Mesendoderm (in vitro differentiated cells): Measurements from ENCODE around the gene SPNS3. TPM values are rescaled to one million over a fixed set of nuclear protein-coding genes. Genes with fewer than 3 reads are reported as not detected.

ENCODE experiments used
- DNase-seq: peaks from one replicate; pipeline ENCODE4 v3.0.0; 2013
- H2AK5ac ChIP-seq: 2 replicates; pipeline ENCODE4 v1.6.1; 2013; ENCODE audit warnings: low read length, inconsistent platforms
- H2BK120ac ChIP-seq: 2 replicates; pipeline ENCODE4 v1.6.1; 2013; ENCODE audit warnings: low read depth, mild to moderate bottlenecking, low read length, moderate library complexity, mixed read lengths
- H2BK15ac ChIP-seq: replicated peaks from 2 replicates; pipeline ENCODE4 v1.6.1; 2013; ENCODE audit warnings: low read depth, mild to moderate bottlenecking, moderate library complexity
- H2BK5ac ChIP-seq: 2 replicates; pipeline ENCODE4 v1.6.1; 2013; ENCODE audit warnings: low read length, inconsistent platforms
- H3K18ac ChIP-seq: 2 replicates; pipeline ENCODE4 v1.6.1; 2013; ENCODE audit warnings: mild to moderate bottlenecking, low read length, mixed read lengths
- H3K23ac ChIP-seq: one replicate; pipeline ENCODE4 v1.6.1; 2013; ENCODE audit warnings: low read length
- H3K27ac ChIP-seq: 2 replicates; pipeline ENCODE4 v1.5.1; 2013; ENCODE audit warnings: low read depth, mild to moderate bottlenecking, inconsistent platforms, low read length, moderate library complexity
- H3K27me3 ChIP-seq: 2 replicates; pipeline ENCODE4 v1.6.1; 2013; ENCODE audit warnings: low read length, control low read depth, mild to moderate bottlenecking, inconsistent platforms; ENCODE audit not compliant: insufficient read depth, poor library complexity
- H3K36me3 ChIP-seq: 2 replicates; pipeline ENCODE4 v1.6.1; 2013; ENCODE audit warnings: low read length, inconsistent platforms; ENCODE audit not compliant: control insufficient read depth, insufficient read depth
- H3K4ac ChIP-seq: one replicate; pipeline ENCODE4 v1.6.1; 2013; ENCODE audit warnings: low read depth, mild to moderate bottlenecking, low read length, moderate library complexity
- H3K4me1 ChIP-seq: 2 replicates; pipeline ENCODE4 v1.6.1; 2013; ENCODE audit warnings: low read depth, low read length, inconsistent platforms; ENCODE audit not compliant: control insufficient read depth
- H3K4me2 ChIP-seq: 2 replicates; pipeline ENCODE4 v1.6.1; 2013; ENCODE audit warnings: low read length
- H3K4me3 ChIP-seq: 2 replicates; pipeline ENCODE4 v1.5.1; 2013; ENCODE audit warnings: mild to moderate bottlenecking, low read length
- H3K56ac ChIP-seq: one replicate; pipeline ENCODE4 v1.6.1; 2013; ENCODE audit warnings: low read length
- H3K79me1 ChIP-seq: 2 replicates; pipeline ENCODE4 v1.6.1; 2013; ENCODE audit warnings: low read length, inconsistent platforms
- H3K79me2 ChIP-seq: 2 replicates; pipeline ENCODE4 v1.6.1; 2013; ENCODE audit warnings: mild to moderate bottlenecking, low read length; ENCODE audit not compliant: control insufficient read depth, insufficient read depth
- H3K9ac ChIP-seq: 2 replicates; pipeline ENCODE4 v1.6.1; 2013; ENCODE audit warnings: low read length, inconsistent platforms
- H4K5ac ChIP-seq: one replicate; pipeline ENCODE4 v1.6.1; 2013; ENCODE audit warnings: low read length
- H4K8ac ChIP-seq: one replicate; pipeline ENCODE4 v1.6.1; 2013; ENCODE audit warnings: low read depth, mild to moderate bottlenecking, control low read depth, low read length, moderate library complexity
- WGBS: extraction: QIAGEN DNeasy Blood & Tissue Kit; methylation state at CpG from one replicate; pipeline ENCODE4 v1.1.7; 2013; ENCODE audit warnings: low lambda C conversion rate, missing lambda C conversion rate; ENCODE audit not compliant: insufficient coverage; ENCODE audit errors: extremely low coverage; 5-methylcytosine and 5-hydroxymethylcytosine counted together
- polyA plus RNA-seq, 2 experiments: library from polyadenylated mRNA; stranded (reverse); fragments of 200-250 nt; gene quantifications; one replicate each; pipeline ENCODE4 v1.2.3, GENCODE V29; 2013

SPNS3 gene
- polyA plus RNA-seq (2013, experiment 1 of 2), result 0.10 TPM
- 0.06 TPM for polyA plus RNA-seq (2013, experiment 2 of 2)

- no peak within 1 kb of the TSS for H4K8ac ChIP-seq
- H4K5ac ChIP-seq, result no peak within 1 kb of the TSS
- H3K9ac ChIP-seq, result no peak within 1 kb of the TSS
- no peak within 1 kb of the TSS for H3K23ac ChIP-seq
- no peak within 1 kb of the TSS for H2AK5ac ChIP-seq
- H2BK15ac ChIP-seq, result no peak within 1 kb of the TSS
- H3K56ac ChIP-seq, result no peak within 1 kb of the TSS
- H3K4me1 ChIP-seq, result no peaks in the 10 kb centered on the region
- H3K18ac ChIP-seq, result no peak within 1 kb of the TSS
- WGBS, result no CpG with 5 or more reads among the region's 13 CpGs
- H3K27me3 ChIP-seq, result no peaks in the 10 kb centered on the region
- no peak within 1 kb of the TSS for H3K27ac ChIP-seq
- no peak within 1 kb of the TSS for H3K4me3 ChIP-seq
- DNase-seq, result no peak
- H3K4ac ChIP-seq, result no peak within 1 kb of the TSS
- H2BK5ac ChIP-seq, result no peak within 1 kb of the TSS
- H3K4me2 ChIP-seq, result no peak within 1 kb of the TSS
- no peaks in the 10 kb centered on the region for H3K79me2 ChIP-seq
- H2BK120ac ChIP-seq, result no peak within 1 kb of the TSS
- H3K36me3 ChIP-seq, result no peaks in the 10 kb centered on the region
- H3K79me1 ChIP-seq, result no peaks in the 10 kb centered on the region
Measured at GRCh38 chr17:4433515-4434031, at the start of gene SPNS3. Gene SPNS3 (plus strand): TSS chr17:4433940. CDS start chr17:4433968, 28 bp downstream.

- H4K5ac ChIP-seq, result no peak overlapping the region
- H3K18ac ChIP-seq, result no peak overlapping the region
Measured at GRCh38 chr17:4386406-4386805, 47.3 kb upstream of the SPNS3 start.

GRCh38 chr17:4387137-4387536 lies 46.6 kb upstream of the SPNS3 start:
- WGBS, result no CpG with 5 or more reads among the region's 5 CpGs
- Histone ChIP-seq H2BK120ac (no peak overlapping the region), H3K79me2 (no peaks in the 10 kb centered on the region), H3K4ac (no peak overlapping the region), H3K27ac (no peak overlapping the region), H2BK15ac (no peak overlapping the region), H2BK5ac (no peak overlapping the region), H3K79me1 (no peaks in the 10 kb centered on the region), H4K8ac (no peak overlapping the region), H3K4me1 (no peaks in the 10 kb centered on the region), H3K9ac (no peak overlapping the region), H3K23ac (no peak overlapping the region), H3K18ac (no peak overlapping the region), H4K5ac (no peak overlapping the region), H3K27me3 (no peaks in the 10 kb centered on the region), H3K4me2 (no peak overlapping the region), H3K4me3 (no peak overlapping the region), H3K36me3 (no peaks in the 10 kb centered on the region), H3K56ac (no peak overlapping the region), H2AK5ac (no peak overlapping the region)
- no peak for DNase-seq

More at GRCh38 chr17:4386406-4386805, 47.3 kb upstream of the SPNS3 start:
- H3K4me1 ChIP-seq, result no peaks in the 10 kb centered on the region
- no peak overlapping the region for H3K56ac ChIP-seq
- H3K4me3 ChIP-seq, result no peak overlapping the region
- H2BK120ac ChIP-seq, result no peak overlapping the region
- H3K9ac ChIP-seq, result no peak overlapping the region
- H3K27me3 ChIP-seq, result no peaks in the 10 kb centered on the region
- H2BK5ac ChIP-seq, result no peak overlapping the region
- WGBS, result no CpG with 5 or more reads among the region's 2 CpGs
- DNase-seq, result no peak
- H3K79me1 ChIP-seq, result no peaks in the 10 kb centered on the region
- no peaks in the 10 kb centered on the region for H3K79me2 ChIP-seq
- H3K4ac ChIP-seq, result no peak overlapping the region
- no peaks in the 10 kb centered on the region for H3K36me3 ChIP-seq
- H3K23ac ChIP-seq, result no peak overlapping the region
- no peak overlapping the region for H2BK15ac ChIP-seq
- H3K27ac ChIP-seq, result no peak overlapping the region
- no peak overlapping the region for H4K8ac ChIP-seq
- H3K4me2 ChIP-seq, result no peak overlapping the region
- H2AK5ac ChIP-seq, result no peak overlapping the region

- Histone ChIP-seq H3K27me3 (no peaks in the 10 kb centered on the region), H3K56ac (no peak overlapping the region), H3K9ac (no peak overlapping the region), H3K4me2 (no peak overlapping the region), H2BK15ac (no peak overlapping the region), H2BK120ac (no peak overlapping the region), H2BK5ac (no peak overlapping the region), H4K5ac (no peak overlapping the region), H4K8ac (no peak overlapping the region), H2AK5ac (no peak overlapping the region), H3K36me3 (no peaks in the 10 kb centered on the region), H3K4ac (no peak overlapping the region), H3K79me2 (no peaks in the 10 kb centered on the region), H3K18ac (no peak overlapping the region), H3K4me3 (no peak overlapping the region), H3K23ac (no peak overlapping the region), H3K4me1 (no peaks in the 10 kb centered on the region), H3K79me1 (no peaks in the 10 kb centered on the region), H3K27ac (no peak overlapping the region)
- no CpG with 5 or more reads among the region's 8 CpGs for WGBS
- DNase-seq, result peak; percentile 42
Measured at GRCh38 chr17:4389079-4389478, 44.7 kb upstream of the SPNS3 start.

GRCh38 chr17:4393806-4394205 lies 39.9 kb upstream of the SPNS3 start:
- no CpG with 5 or more reads among the region's 7 CpGs for WGBS
- no peak overlapping the region for H3K4me3 ChIP-seq
- no peaks in the 10 kb centered on the region for H3K79me2 ChIP-seq
- H3K18ac ChIP-seq, result no peak overlapping the region
- H2BK15ac ChIP-seq, result no peak overlapping the region
- H2BK5ac ChIP-seq, result no peak overlapping the region
- no peak overlapping the region for H3K27ac ChIP-seq
- no peak overlapping the region for H3K9ac ChIP-seq
- H4K5ac ChIP-seq, result no peak overlapping the region
- H3K4me1 ChIP-seq, result no peaks in the 10 kb centered on the region
- H3K27me3 ChIP-seq, result no peaks in the 10 kb centered on the region
- no peak overlapping the region for H4K8ac ChIP-seq
- DNase-seq, result no peak
- H3K4ac ChIP-seq, result no peak overlapping the region
- H3K56ac ChIP-seq, result no peak overlapping the region
- H3K4me2 ChIP-seq, result no peak overlapping the region
- H3K23ac ChIP-seq, result no peak overlapping the region
- no peak overlapping the region for H2AK5ac ChIP-seq
- no peaks in the 10 kb centered on the region for H3K79me1 ChIP-seq
- no peaks in the 10 kb centered on the region for H3K36me3 ChIP-seq
- H2BK120ac ChIP-seq, result no peak overlapping the region
